GM19463 (cell line): ENCODE measurements around the gene C12orf43.

Experiments used
- ATAC-seq: cut with Tn5 transposase; IDR thresholded peaks from one replicate; pipeline ENCODE4 v1.9.1; 2021; ENCODE audit warnings: mild to moderate bottlenecking, moderate library complexity; ENCODE audit not compliant: unreplicated experiment

C12orf43 gene

DNA sequence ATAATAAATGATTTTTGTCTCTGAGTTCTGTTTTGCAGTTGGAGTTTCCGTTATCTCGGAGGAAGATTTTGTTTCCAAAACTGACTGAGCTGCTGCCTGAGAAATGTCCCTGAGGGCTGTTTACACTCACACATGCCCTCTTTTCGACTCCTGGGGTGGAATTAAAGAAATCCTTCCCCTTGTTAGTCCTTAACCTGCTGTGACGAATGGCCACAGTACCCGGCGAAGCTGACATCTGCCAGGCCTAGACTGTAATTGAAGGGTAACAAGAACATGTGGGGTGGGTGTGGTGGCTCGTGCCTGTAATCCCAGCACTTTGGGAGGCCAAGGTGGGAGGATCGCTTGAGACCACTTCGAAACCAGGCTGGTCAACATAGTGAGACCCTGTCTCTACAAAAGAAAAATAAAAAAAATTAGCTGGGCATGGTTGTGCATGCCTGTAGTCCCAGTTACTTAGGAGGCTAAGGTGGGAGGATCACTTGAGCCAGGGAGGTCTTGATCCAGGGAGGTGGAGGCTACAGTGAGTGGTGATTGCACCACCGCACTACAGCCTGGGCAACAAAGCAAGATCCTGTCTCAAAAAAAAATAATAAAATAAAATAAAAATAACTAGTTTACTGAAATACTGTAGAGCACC lies 14.4 kb upstream of the C12orf43 start:
- ATAC-seq = no peak

DNA sequence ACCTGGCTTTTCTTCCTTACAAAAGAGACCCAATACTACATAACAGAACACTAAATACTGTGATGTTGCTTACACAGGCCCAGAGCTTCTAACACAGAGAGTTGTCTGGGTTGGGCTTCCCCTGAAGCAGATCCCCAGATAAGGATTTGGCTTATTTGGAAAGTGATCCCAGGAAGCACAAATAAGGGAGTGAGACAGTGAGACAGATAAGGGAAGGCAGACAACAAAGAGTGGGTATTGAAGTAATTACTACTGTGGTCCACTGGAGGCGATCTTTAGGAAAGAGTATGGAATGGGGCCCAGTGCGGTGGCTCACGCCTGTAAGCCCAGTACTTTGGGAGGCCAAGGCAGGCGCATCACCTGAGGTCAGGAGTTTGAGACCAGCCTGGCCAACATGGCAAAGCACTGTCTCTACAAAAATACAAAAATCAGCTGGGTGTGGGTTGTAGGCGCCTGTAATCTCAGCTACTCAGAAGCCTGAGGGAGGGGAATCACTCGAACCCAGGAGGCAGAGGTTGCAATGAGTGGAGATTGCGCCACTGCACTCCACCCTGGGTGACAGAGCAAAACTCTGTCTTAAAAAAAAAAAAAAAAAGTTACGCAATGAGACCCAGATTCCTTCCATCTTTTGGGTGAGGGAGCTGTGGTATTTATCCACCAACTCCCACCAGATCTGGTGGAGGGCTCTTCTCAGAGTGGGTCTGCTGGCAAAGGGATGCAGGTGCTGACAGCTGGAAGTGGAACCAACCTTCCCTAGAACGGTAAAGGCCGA lies 10.2 kb upstream of the C12orf43 start:
- no peak for ATAC-seq

DNA sequence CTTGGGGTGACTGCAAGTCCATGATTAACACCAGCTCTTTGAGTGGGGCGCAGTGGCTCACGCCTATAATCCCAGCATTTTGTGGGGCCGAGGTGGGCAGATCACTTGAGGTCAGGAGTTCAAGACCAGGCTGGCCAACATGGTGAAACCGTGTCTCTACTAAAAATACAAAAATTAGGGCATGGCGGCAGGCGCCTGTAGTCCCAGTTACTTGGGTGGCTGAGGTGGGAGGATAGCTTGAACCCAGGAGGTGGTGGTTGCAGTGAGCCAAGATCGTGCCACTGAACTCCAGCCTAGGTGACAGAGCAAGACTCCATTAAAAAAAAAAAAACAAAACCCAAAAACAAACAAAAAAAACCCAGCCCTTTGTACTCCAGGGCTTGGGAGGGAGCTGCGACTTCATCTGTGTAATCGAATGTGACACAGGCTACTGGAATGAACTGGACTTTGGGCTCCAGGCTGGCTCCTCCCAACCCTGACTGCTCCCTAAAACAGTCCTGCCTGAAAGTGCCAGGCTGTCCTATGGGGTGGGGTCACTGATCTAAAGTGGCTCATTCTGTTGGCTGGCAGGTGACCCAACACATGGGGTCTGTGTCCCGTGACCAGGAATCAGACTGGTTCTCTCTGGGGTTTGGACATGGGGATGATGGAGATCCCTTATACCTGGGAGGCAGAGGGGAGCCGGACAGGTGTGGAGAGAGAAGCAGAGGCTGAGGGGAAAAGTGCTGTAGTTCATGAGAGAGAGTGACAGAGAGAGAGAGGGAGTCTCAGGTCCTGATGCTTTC lies 9.3 kb upstream of the C12orf43 start:
- no peak for ATAC-seq

DNA sequence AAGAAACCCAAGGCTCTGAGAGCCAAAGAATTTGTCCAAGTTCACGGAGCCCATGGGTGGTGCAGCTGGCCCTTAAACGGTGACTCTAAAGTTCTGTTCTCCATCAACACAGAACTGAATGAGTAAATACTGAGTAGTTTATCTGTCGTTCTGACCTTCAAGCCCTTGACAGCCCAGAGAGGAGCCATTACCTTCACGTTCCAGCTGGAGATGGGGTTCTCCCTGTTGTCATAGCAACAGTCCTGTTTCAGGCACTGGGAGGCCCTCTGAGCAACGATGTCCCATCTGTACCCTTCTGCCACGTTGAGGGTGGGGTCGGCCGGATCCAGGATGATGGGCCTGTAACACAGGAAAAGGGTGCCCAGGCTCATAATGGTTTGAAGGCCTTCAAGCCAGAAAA lies 7.5 kb upstream of the C12orf43 start:
- ATAC-seq = no peak

DNA sequence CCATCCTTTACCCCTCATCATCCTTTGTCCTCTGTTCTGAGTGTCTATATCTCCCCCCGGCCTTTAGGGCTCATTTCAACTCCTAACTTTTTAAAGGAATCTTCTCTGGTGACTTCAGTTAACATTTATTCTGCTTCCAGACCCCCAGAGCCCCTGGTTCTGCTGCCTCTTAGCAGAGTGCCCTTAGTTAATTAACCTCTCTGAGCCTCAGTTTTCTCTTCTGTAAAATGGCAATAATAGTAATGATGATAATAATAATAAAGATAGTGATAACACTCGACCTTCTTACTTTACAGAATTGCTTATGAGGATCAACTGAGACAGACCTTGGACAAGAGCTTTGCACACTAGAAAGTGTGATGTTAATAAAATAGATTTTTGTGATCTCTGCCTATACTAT lies 6.4 kb upstream of the C12orf43 start:
- no peak for ATAC-seq

DNA sequence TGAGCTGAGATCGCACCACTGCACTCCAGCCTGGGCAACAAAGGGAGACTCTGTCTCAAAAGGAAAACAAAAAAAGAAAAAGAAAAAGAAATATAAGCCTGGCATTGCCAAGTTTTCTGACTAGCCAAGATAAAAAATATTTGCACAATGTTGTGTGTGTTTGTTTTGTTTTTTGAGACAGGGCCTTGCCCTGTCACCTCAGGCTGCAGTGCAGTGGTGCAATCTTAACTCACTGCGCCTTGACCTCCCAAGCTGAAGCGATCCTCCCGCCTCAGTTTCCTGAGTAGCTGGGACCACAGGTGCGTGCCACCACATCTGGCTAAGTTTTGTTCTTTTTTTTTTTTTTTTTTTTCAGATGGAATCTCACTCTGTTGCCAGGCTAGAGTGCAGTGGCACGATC lies 5.5 kb upstream of the C12orf43 start:
- no peak for ATAC-seq

DNA sequence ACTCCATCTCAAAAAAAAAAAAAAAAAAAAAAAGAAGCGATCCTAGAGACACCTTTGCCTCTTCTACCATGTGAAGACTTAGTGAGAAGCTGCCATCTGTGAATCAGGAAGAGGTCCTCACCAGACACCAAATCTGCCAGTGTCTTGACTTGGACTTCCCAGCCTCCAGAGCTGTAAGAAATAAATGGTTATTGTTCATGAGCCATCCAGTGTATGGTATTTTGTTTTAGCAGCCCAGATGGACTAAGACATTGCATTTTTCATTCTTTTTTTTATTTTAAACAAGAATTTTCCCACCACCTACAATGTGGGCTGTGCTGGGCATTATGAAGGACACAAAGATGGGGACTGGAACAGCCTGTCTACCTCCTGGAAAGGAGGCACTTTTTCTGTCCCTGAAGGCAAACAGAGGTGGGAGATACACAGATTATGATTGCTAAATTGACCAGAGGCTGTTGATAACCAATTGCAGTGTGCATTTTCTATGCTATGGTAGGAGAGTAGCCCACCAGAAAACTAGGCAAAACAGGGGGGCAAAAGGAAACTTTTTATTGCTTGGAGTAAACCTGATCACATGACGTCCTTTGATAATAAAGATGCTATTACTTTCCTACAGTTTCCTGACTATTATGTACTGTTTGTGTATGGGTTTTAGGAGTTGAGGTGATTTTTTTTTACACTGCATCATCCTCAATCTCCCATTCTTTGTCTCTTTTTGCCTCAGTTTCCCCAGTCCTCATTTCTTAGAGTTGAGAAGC lies 2.8 kb upstream of the C12orf43 start:
- no peak for ATAC-seq

DNA sequence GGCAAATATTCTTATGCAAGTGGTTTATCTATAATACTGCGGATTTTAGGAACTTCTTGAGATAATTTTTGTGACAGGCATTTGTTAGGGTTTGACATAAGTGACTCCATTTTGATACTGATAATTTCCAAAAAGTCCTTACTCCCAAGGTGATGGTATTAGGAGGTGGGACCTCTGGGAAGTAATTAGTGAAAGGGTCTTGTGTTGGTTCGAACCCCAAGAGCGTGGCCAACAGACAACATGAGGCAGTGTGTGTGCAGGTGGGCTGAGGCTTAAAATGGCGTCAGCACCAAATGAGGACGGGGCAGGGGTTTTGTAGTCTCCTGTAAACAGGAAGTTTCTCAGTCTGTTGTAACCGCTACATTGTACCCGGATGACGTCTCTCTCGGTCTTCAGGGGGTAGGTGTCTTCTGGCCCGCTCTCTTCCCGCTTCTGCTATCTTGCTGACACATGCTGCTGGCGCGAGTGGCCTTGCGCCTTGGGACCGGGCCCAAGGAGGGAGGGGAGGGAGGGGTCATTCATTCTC lies 1.7 kb upstream of the C12orf43 start:
- ATAC-seq = no peak

DNA sequence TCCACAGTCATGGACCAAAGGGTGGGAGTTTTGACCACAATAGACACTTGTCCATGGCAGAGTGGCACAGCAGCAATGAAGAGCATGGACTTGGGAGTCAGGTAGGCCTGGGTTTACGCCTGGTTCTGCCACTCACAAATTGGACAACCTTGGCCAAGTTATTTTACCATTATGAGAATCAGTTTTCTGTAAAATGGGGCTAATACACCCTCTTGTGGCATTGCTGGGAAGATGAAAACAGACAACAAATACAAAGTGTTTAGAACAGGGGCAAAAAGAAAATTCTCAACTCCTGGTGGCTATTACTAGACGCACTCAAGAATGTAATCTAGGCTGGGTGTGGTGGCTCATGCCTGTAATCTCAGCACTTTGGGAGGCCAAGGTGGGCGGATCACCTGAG lies 2.6 kb downstream of the C12orf43 start:
- no peak for ATAC-seq

DNA sequence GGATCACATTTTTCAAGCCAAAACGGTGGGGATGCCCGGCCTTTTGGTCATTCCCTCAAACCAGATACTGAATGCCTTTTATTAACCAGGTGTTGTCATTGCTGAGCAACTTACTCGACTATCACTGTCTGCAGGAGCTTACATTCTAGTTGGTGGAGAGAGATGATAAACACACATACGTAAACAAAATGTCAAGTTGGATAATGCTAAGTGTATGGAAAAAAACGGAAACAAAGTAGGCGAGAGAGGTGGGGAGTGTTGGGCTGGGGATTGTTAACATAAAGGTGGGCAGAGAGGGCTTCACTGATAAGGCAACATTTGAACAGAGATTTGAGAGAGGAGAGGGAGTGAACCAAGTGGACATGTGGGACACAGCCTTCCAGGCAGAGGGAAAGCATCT lies 4.5 kb downstream of the C12orf43 start:
- no peak for ATAC-seq

DNA sequence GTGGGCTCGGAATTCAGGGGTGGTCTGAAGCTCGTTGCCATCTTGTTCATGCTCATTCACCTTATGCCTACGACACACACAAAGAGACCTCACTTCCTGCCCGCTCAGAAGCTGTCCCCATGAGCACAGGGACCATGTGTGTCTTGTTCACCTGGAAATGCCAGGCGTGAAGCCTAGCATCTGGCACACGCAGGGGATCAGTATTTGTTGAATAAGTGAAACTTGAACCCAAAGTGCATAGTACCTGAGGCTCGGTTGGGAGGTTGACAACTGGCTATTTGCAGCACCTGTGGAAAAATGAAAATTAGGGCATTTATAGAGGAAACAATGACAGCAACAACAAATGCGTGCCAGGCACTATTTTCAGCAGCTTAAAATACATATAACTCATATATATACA lies 5.4 kb downstream of the C12orf43 start:
- no peak for ATAC-seq

DNA sequence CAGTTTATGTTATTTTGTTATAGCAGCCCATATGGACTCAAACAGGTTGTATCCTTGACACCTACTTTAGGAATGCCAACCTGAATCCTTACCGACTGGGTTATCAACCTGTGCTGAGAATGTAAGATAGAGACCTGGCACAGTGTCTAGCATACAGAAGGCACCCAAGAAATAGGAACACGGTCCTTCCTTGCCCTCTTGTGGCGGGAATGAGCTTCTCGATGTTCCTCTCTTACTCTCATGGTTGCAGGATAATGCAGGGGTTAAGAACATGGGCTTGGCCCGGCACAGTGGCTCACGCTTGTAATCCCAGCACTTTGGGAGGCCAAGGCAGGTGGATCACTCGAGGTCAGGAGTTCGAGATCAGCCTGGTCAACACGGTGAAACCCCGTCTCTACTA lies 6.5 kb downstream of the C12orf43 start:
- ATAC-seq = no peak

DNA sequence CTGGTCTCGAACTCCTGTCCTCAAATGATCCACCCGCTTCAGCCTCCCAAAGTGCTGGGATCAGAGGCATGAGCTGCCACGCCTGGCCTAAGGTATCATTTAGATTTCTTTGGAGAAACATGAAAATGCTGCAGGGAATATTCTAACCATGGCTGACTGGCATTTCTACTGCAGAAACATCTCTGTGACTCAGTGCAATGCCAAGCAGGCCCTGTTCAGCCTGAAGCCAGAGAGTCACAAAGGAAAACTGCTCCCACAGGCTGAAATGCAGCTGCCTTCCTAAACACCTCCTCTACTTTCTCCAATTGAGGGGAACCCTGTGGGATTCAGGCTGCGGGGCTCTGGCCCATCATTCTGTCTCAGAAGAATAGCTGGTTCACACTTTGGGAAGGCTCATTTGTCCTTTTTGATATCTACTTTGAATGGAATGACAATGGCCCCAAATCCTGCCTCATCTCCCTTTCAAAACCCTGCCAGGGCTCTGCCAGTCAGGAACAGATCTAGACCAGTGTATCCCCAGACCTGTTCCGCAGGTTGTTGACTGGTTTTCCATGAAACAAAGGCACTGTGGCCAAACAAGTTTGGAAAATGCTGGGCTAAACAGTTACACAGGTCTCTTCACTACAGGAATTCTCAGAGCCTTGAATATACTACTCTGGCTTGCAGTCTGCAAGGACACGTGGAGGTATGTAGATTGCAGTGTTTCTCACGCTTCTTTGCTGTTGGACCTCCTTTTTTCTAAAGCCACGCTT lies 7.8 kb downstream of the C12orf43 start:
- no peak for ATAC-seq

DNA sequence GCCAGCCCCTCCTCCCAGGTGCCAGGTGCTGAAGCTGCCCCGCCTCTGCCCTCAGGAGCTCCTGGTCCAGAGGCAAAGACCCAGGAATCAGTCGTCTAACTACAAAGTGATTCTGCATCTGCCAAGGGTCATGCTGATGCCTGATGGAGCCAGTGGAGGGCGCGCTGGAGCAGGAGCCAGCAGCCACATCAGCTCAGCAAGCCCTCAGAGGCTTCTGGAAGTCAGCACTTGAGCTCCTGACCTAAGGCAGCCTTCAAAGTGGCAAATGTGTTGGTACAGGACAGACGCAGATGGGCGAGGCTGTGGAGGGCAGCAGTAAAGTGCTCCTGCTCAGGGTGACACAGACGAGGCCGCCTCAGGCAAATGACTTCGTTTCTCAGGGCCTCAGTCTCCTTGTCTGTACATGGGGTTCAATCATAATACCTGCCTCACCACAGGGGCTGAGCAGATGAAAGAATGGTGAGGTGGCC lies 10.9 kb downstream of the C12orf43 start:
- ATAC-seq = no peak

DNA sequence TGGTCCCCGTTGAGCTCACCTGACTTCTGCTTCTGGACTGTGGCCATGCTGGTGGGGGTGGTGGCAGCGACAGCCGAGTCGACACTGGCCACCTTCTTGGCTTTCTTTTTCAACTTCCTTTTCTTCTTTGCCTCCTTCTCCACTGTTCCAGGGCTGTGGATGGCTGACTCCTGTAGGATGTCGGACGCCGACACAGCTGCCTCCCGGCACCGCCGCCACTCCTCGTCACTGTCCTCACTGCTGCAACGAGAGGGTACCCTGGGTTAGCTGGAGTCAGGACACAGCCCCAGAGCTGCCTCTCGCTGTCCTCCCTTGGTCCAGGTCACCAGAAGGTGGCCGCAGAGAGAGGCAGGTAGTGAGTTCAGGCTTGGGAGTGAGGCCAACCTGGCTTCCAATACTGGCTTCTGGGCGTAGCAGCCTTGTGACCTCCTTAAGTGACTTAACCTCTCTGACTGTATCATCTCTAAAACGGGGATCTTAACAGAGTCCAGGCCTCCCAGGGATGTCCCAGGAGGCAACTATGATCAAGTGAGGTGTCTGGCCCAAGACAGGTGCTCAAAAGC lies 12.0 kb downstream of the C12orf43 start:
- no peak for ATAC-seq

DNA sequence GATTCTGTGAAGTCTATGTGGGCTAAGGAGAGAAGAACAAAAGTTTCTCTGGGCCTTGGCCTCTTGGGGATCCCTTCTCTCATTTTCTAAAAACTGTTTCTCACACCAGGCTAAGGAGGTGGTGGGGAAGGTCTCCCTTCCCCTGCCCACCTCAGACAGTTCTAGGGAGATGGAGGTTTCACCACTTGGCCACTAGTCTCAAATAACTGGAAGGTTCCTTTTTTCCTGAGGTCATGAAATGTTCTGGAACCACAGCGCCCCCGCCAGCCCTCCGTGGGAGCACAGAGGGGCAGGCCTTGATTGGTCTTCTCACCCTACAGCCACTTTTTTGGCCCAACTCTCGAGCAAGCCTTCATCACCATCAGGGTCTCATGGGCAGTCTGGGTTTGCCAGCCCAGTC lies 12.6 kb downstream of the C12orf43 start:
- ATAC-seq = no peak

DNA sequence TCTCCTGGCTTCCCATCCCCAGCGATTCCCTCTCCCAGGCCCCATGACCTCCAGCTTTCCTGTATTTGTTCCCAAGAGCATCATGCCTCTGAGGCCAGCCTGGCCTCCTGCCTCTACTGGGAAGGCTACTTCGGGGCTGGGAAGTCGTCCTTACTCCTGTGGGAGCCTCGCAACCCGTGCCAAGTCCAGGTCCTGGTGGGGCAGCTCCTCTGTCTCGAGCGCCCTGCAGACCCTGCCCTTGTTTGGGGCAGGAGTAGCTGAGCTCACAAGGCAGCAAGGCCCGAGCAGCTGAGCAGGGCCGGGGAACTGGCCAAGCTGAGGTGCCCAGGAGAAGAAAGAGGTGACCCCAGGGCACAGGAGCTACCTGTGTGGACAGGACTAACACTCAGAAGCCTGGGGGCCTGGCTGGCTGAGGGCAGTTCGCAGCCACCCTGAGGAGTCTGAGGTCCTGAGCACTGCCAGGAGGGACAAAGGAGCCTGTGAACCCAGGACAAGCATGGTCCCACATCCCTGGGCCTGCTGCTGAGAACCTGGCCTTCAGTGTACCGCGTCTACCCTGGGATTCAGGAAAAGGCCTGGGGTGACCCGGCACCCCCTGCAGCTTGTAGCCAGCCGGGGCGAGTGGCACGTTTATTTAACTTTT lies 14.3 kb downstream of the C12orf43 start:
- ATAC-seq = no peak

DNA sequence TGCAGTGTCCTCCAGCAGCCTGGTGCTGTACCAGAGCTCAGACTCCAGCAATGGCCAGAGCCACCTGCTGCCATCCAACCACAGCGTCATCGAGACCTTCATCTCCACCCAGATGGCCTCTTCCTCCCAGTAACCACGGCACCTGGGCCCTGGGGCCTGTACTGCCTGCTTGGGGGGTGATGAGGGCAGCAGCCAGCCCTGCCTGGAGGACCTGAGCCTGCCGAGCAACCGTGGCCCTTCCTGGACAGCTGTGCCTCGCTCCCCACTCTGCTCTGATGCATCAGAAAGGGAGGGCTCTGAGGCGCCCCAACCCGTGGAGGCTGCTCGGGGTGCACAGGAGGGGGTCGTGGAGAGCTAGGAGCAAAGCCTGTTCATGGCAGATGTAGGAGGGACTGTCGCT lies 15.2 kb downstream of the C12orf43 start:
- ATAC-seq = no peak

DNA sequence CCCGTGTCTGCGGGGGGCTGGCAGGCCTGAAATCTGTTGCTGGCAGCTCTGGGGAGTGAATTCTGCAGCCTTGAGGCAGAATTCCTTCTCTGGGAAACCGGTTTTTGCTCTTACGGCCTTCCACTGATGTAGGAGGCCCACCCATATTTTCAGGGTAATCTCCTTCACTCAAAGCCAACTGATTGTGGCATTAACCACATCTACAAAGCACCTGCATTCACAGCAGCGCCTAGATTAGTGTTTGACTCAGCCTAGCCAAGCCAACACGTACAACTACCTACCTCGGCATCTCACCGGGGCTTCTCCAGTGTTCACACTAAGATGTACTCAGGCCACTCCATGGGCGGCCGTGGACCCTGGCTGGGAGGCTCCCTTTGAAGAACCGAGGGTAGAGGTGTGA lies 15.8 kb downstream of the C12orf43 start:
- no peak for ATAC-seq
